ENCODE data around the gene ACVR1. TPM values are rescaled to one million over a fixed set of nuclear protein-coding genes. Genes with fewer than 3 reads are reported as not detected.

Gene ACVR1
- 19.3 TPM for polyA plus RNA-seq (ENCODE audit: insufficient read length)

DNA sequence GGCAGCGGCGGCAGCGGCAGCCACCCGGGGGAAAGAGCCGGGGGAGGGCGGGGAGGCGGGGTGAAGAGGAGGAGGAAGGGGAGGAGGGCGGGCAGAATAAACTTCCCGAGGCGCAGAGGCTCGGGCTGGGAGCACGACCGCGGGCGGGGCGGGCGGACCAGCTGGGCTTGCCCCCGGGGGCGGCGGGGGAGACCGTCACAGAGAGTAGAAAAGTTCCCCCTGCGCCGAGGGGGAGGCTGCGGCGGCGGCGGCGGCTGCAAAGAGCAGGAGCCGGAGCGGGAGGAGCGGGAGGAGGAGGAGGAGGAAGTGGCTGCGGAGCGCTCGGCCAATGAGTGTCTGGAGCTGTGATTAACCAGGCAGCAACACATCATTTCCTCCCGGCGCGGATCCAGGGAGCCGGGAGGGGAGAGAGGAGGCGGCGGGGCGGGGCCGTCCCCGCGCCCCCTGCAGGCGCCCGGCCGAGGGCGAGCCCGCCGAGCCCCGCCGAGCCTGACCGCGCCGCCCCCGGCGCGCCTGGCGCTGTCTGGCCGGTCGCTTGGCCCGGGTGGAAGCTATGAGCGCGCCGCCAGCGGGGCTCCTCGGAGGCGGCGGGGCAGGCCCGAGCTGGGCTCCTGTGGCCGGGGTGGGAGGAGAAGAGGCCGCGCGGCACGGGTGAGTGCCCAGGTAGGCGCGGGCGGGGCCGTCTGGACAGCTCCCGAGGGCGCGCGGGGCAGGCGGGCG is at the start of gene ACVR1:
Gene ACVR1, minus strand, starts transcription at position 265 of the 720 bp plus-strand sequence. CDS start 76,837 bp downstream, outside the sequence.
- peak; percentile 98 for DNase-seq

DNA sequence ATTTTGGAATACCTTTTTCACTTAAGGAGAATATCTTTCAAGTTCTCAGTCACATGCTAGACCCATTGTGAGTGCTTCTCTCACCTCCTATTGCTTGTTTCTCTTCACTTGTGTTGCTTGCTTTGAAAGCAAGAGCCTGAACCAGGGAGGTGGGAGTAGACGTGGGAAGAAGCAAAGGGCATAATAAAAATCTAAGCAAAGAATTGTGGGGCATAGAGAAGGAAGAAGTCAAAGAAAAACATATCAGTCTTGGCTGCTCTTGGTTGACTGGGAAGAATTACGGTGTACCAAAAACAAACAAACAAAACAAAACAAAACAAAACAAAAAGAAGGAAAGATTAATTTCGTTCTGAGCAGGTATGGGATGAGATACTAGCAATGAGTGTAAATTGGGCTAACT is 48.9 kb upstream of the ACVR1 start:
- no peak for DNase-seq

DNA sequence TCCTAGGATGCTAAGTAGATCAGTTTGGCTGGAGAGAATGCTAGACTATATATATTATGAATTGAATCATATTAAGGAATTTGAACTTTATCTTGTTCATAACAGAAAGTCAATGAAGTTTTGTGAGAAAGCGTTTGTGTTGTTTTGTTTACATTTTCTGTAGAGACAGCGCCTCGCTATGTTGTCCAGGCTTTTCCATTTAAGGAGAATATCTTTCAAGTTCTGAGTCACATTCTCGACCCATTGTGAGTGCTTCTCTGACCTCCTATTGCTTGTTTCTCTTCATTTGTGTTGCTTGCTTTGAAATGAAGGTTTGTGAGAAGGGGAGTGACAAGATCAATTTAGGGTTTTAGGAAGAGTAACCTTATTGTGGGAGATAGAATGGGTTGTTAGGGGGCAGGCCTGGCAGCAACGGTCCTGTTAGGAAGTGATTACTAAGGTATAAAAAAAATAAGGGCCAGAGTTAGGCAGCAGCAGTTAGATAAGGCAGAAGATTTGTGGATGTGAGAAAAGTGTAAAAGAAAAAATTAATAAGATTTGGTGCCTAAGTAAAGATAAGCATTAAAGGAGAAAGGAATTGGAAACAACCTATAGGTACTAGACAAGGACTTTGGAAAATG is 47.6 kb upstream of the ACVR1 start:
- DNase-seq: no peak

DNA sequence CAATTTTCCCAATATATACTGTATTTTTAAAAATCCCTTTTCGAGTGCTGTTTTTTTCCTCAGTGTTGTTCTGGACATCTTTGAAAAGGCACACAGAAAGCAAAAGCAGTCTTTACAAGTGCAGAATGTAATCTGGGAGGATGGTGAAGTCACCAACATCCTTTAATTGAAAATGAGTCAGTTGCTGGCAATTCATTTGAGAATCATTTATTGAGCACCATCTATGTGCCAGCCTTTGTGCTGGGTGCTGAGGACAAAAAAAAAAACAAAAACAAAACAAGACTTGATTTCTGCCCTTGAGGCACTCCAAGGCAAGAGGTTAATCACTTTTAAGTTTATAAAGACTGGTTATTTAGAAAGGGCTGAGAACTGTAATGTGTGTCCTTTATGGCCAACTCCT is 46.7 kb upstream of the ACVR1 start:
- DNase-seq: no peak

DNA sequence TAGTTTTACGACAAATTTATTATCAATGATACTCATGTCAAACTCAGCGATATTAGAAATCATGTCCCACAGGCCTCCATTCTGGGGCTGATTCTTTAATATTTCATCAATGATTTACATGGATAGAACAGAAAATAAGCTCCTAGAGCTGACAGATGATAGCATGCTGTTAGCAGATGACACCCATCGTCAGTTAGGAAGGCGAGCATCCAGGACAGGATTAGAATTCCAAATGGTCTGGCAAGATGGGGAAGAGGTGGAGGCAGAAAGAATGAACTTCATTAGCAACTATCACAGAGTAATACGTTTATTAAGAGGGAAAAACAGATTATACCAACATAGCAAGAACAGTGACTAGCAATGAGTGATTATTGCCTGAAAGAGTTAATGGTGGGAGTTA is 46.2 kb upstream of the ACVR1 start:
- DNase-seq: no peak

DNA sequence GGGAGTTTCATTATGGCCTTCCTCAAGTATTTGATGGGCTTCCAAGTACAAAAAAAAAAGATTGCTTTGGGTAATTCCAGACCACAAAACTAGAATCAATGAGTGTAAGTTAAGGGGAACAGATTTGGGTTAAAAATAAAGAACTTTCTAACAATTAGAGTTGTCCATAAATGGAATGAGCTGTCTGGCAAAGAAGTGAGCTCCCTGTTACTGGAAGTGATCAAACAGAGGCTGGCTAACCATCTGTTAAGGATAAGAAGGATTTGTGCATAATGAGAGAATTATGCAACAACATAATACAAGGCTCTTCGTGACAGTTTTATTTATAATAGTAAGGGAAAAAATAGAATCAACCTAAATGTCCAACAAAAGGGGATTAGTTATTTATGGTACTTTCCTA is 44.6 kb upstream of the ACVR1 start:
- no peak for DNase-seq

DNA sequence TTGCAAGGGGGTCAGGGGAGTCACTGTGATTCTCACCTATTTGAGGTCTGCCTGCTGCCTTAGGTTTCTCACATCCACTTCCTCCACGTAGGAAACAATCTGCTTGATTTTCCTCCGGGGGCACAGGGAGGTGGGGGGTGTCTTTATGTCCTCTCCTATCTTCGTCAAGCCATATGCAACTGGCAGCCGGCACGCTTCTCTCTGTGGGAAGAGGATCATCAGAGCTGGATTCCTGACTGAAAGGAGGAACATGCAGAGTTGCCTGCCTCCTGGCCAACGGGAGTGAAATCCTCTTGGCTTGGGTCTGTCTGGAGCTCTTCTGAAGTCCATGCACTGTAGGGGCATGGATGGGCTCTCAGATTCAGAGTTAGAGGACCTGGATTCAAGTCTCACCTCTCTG is 43.1 kb upstream of the ACVR1 start:
- DNase-seq: no peak

DNA sequence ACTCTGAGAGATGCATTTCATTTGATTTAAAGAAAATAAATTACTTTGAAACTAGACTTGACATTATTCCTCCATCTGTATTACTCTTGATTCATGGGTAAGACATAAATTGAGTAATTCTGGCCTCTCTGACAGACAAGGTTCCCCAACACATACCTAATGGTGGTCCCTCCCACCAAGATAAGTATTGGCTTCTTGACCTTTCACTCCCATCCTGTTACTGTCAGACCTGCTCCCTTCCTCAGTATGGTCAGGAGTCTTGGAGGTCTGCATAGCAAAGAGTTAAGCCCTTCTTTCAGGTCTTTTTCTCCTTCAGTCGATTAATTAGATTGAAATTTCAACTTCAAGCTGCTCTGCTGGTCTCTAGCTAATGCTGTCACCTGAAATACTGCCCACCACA is 42.2 kb upstream of the ACVR1 start:
- no peak for DNase-seq

DNA sequence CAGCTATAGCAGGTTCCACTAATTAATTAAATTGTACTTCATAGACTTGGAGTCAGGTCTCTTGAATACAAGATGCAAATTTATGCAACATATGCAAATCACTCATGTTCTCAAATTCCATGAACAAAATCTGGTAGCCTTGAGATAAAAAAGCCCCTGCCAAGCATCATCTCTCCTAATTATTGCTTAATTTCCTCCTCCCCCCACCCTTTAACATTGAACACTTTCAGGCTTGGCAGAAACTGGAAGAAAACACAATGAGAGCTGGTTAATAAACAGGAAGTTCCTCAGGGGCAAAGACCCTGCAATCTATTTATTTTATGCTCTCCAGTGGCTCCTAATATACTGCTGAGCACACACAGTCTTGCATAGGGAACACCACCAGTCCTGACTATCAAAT is 35.6 kb upstream of the ACVR1 start:
- DNase-seq: no peak

DNA sequence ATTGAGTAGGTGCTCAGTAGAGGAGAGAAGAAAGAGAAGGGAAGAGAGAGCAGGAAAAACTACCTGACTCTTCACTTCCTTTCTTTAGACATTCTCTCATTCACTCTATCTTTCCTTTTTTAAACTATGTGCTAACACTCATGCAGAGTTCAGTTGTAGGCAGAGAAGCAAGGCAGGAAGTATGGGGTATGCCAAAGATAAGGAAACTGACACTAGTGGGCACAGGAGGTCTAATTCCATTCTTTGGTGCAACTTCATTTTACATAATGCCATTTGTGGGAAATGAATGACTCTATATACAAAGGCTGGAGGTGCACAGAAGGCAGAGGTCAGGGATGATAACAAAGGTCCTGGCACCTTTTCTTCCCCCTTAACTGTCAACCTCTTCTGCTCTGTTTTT is 35.1 kb upstream of the ACVR1 start:
- DNase-seq: no peak

DNA sequence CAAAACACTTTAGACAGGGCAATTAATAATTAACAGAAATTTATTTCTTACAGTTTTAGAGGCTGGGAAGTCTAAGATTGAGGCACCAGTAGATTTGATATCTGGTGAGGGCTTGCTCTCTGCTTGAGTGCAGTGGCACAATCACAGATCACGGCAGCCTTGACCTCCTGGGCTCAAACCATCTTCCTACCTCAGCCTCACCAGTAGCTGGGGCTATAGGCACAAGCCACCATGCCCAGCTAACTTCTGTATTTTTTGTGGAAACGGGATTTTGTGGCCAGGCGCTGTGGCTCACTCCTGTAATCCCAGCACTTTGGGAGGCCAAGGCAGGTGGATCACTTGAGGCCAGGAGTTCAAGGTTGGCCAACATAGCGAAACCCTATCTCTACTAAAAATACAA is 29.0 kb upstream of the ACVR1 start:
- no peak for DNase-seq

DNA sequence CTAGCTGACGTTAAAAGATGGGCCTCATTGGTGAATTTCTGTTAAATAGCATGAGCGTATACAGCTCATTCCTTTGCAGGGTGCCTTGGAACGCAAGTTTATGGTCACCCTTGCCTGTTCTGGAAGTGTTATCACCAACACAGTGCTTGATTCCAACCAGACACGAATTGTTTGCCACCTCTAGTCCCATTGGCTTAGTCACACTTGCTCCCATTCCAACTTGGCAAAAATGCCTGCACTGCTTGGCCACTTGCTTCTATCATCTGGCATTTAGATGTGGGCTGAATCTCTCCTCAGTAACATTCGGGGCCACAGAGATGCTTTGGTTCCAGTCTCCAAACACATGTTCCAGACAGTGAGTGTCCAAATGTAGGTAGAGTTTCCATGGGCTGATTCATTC is 27.5 kb upstream of the ACVR1 start:
- DNase-seq: no peak

- DNase-seq: no peak
Measured at GRCh38 chr2:157903151-157903550, 27.0 kb upstream of the ACVR1 start.

DNA sequence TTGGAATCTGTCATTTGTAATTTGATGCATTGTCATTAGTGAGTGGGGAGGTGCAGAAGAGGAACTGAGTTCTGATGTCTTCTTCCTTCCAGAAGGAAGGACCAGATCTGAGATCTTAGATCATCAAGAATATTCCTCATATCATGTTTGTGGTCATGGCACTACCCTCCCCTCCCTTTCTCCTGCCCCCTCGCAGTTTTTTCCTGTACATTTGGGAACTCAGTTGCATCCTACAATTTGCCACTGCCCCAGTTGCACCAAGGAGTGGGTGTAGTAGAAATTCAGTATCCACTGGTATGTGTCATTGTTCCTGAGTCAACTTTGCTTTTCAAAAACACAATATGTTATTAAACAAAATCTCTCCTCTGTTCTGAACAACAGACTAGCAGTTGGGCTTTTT is 26.6 kb upstream of the ACVR1 start:
- no peak for DNase-seq

DNA sequence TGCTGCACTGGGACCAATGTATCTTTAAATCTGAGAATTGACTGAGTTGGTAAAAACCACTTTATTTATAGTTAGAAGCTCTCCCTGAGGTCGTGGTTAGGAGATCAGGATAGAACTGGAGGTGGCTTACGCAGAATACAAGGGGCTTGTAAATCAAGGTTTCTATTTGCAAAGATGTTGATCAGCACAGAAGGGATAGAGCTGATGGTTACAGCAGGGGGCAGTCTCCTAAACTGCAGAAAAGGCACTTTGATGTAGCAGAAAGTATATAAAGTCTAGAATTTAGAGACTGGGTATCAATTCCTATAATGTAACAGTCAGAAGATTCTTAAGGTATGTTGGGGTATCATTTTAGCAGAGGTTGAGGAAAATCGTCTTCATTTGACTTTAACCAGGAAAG is 25.2 kb upstream of the ACVR1 start:
- DNase-seq: no peak

DNA sequence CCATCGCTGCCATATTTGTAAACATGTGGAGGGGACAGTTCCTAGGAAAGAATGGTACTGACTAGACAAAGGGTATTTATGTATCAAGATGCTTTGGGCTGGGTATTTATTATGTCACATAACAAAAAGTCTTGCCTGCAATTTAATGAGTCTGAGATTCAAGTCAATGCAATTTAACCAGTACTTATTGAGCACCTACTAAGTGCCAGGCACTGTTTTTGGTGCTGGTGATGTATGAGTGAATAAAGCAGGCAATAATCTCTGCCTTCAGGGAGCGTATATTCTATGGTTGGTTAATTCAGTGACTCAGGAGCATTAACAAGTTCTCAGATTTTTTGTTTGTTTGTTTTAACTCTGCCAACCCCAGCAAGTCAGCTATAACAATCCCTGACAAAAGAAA is 24.6 kb upstream of the ACVR1 start:
- DNase-seq: no peak

- DNase-seq: no peak
Measured at GRCh38 chr2:157900203-157900602, 24.1 kb upstream of the ACVR1 start.

- no peak for DNase-seq
Measured at GRCh38 chr2:157899125-157899839, 23.2 kb upstream of the ACVR1 start.

DNA sequence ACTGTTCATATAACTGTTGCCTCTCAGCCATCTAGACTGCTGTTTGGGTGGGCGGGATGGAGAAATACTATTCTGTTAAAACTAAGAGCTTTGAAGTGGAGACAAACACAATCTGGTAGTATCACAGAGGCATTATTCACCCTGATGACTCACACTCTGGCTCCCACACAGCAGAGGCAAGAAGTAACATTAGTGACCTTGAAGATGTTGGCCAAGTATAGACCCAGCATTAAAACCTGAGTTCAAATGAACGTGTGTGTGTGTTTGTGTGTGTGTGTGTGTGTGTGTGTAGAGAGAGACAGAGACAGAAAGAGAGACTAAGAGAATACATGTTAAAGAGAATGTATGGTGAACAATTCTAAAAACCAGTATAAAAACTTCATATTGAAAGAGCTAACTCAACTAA is 22.5 kb upstream of the ACVR1 start:
- no peak for DNase-seq

GRCh38 chr2:157897106-157897971 is 21.2 kb upstream of the ACVR1 start:
- DNase-seq: no peak

DNA sequence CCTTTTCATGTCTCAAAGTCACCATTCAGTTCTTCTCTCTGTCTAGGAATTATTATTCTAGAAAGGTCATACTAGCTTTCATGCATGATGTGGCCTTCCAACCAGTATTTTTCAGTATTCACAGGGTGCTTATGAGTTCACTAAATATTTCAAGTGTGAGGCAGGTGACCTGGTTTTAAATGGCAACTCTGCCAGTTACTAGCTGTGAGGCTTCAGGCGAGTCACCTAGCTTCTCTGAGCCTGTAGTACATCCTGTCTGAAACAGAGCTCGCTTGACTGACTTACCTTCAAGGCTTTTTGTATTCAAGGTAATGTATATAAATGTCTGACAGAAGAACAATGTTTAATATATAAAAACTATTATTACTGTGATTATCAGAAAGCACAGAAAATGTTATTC is 19.4 kb upstream of the ACVR1 start:
- no peak for DNase-seq

DNA sequence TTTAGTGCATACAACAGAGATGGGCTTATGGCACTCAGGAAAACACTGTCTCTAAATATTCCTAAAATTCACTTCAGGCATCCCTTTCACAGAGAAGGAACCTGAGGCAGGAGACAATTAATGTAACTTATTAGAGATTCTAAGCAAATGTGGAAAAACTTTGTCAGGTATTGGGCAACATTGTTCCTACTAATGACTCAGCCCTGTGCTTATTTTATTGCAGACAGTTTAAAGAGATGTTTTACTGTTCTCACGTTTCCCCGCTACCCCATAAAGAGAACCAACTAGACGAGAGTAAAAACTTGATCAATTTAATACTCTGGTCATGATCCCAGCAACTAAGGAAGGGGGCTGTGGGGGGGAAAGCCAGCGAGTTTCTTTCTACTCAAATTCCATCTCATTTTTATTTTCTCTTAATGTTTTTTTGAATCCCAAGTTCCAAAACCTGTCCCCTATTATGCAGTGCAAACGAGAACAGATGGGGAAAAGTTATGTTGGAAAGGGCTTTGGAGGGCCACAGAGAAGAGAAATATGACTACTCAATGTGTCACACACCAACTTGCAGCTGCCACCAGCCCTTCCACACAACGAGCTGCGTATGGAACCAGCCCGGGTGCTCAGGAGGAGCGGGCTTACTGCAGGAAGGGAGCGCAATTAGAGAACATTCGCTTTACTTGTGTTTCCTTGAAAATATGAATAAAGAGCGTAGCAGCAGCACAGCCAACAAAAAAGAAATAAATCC is 18.7 kb upstream of the ACVR1 start:
- no peak for DNase-seq

Measured in hindlimb muscle (tissue), 1 donor.